VCaP (cell line): ENCODE data around the gene RCOR3.

Experiments used
- H3K27ac ChIP-seq: fragments of 450-650 bp; 2 replicates; pipeline ENCODE4 v1.5.1; 2017
- TF ChIP-seq, protein P1 (sequence below): fragments of 450-650 bp; conservative IDR thresholded peaks from 2 replicates; pipeline ENCODE4 v1.5.1; 2017; ENCODE audit warnings: mild to moderate bottlenecking, moderate library complexity

Gene RCOR3

DNA sequence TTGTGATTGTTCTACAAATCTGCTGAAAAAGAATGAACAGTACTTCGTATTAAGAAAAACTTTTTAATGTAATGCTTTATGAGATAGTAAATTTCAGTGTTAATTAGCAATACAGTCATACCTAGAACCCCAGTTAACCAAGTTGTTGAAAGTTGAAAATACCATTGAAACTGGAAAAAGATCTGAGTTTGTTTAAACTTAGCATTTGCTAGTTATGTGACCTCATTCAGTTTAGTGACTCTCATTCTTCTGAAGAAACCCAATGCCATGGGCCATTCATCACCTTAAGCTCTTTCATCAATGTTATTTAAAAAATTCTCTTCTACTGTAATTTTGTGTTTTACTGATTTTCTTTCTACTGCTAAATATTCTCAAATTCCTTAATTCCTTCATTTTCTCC, 20.2 kb downstream of the RCOR3 start:
- TF ChIP-seq, protein P1, sequence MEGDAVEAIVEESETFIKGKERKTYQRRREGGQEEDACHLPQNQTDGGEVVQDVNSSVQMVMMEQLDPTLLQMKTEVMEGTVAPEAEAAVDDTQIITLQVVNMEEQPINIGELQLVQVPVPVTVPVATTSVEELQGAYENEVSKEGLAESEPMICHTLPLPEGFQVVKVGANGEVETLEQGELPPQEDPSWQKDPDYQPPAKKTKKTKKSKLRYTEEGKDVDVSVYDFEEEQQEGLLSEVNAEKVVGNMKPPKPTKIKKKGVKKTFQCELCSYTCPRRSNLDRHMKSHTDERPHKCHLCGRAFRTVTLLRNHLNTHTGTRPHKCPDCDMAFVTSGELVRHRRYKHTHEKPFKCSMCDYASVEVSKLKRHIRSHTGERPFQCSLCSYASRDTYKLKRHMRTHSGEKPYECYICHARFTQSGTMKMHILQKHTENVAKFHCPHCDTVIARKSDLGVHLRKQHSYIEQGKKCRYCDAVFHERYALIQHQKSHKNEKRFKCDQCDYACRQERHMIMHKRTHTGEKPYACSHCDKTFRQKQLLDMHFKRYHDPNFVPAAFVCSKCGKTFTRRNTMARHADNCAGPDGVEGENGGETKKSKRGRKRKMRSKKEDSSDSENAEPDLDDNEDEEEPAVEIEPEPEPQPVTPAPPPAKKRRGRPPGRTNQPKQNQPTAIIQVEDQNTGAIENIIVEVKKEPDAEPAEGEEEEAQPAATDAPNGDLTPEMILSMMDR, result no peak

DNA sequence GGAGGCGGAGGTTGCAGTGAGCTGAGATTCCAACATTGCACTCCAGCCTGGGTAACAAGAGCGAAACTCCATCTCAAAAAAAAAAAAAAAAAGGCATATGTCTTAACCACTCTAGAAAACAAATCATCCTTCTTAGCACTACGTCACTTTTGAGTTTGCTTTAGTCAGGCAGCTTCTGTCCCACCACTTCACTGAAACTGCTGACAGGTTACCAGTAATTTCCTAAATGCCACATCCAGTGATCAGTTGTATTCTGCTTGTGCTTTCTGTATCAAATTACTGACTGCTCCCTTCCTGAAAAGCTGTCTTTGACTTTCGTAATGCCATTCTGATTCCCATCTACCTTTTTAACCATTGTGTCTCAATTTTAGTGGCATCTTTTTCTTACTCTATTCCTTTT, 21.7 kb downstream of the RCOR3 start:
- TF ChIP-seq, protein P1, result no peak
- no peak overlapping the region for H3K27ac ChIP-seq

More for the DNA sequence above, 20.2 kb downstream of the RCOR3 start:
- no peak overlapping the region for H3K27ac ChIP-seq

DNA sequence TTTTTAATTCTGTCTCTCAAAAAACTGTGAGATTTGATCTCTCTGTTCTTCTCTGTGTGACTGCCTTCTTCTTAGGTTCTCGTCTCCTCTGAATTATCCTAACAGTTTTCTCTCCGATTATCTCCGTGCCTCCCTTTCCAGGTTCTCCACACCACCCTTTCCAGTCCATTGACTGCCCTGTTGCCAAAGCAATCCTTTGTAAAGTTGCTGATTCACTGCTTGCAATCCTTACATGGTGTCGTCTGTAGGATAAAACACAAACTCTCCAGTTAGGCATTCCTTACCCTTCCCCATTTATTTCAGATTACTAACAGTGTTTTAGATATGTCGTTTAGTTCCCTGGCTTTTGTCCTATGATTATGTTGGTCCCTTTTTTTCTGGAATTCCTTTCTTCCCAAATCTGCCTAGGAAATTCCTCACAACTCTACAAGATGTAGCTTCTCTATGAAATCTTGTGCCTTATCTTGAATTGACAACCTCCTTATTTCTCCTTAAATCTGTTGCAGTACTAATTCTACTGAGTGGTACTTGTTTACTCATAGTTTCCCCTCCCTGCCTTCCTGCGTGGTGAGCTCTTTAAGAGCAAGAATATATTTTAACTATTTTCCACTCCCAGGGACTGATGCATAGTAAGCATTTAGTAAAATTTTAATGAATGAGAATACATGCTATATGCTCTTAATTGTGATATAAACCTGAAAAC, 22.3 kb downstream of the RCOR3 start:
- TF ChIP-seq, protein P1, result no peak
- H3K27ac ChIP-seq, result no peak overlapping the region

DNA sequence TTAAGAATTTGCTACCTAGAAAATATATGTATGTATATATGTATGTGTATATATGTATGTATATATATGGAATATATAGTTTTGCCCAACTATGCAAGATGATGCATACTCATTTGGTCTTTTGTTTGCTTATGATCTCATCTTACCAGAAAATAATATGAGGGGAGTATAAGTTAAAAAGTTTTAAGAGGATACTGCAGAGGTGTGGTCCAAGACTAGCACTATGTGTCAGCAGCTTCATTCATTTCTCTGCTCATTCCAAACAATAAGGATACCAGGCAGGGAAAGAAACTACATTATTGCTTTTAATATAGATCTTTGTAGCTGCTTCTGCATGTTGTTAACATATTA, 22.8 kb downstream of the RCOR3 start:
- H3K27ac ChIP-seq, result no peak overlapping the region
- TF ChIP-seq, protein P1, result no peak

DNA sequence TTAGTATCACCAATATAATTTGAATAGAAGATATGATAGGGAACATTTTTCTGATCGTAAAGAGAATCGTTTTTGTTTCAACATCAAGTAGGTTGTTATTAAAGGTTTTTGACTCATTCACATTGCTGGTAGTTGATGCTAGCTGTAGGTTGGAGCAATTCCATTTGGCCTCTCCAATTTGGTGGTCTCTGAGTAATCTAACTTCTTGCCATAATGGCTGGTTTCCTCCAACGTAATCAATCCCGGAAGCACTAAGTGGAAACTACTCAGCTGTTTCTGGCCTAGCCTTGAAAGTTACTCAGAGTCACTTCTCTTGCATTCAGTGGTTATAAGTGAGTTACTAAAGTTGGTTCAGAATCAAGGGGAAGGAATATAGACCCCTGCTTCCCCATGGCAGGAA, 26.0 kb downstream of the RCOR3 start:
- TF ChIP-seq, protein P1, result no peak
- no peak overlapping the region for H3K27ac ChIP-seq

DNA sequence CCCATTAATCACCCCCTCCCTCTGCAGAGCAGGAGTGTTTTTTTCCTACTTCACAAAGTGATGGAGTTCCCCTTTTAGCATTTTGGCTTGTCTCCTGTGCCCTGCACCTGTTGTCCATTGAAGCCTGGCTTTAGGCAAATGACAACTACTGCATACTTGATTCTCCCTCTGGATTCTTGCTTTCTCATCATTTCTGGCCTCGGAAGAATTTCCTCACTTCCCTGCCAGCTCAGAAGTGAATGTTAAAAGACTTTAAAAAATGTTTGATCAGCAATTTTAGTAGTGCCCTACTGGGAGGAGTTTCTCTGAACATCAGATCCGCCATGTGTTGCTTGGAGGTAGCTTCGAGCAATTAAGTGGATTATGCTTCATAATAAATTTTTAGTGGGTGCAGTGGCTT, 28.1 kb downstream of the RCOR3 start:
- H3K27ac ChIP-seq, result no peak overlapping the region
- TF ChIP-seq, protein P1, result no peak

DNA sequence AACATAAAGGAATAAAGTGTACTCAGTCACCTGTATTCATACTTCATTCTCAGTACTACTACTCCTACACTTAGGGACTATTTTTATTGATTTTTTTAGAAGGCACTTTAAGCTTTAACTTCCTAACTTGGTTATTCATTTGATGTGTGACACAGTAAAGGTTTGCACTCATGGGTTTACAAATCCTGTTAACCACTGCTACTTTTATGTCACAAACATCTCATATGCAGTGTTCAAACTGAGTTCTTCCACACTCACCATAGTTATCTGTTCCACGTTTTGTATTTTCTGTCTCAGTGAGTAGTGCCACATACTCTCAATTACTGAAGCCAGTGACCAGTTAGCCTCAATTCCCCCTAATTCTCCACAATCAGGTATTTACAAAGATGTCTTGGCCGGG, 33.2 kb downstream of the RCOR3 start:
- TF ChIP-seq, protein P1, result no peak
- H3K27ac ChIP-seq, result no peak overlapping the region
